DND-41 (cell line): ENCODE data around the gene SMTNL2.
"Not testable (repeated sequence)": the region's sequence is repeated elsewhere in the genome, so short reads cannot be mapped to it uniquely, and the experiment has no call there.

Experiments used
- ATAC-seq: fragments of 200-7000 bp; cut with Tn5 transposase; 3 replicates; pipeline ENCODE4 v1.9.1; 2021; ENCODE audit warnings: low read depth; ENCODE audit not compliant: insufficient read depth
- DNase-seq: peaks from one replicate; pipeline ENCODE4 v3.0.0-alpha.2; 2020
- H2AFZ ChIP-seq: 2 replicates; pipeline ENCODE4 v1.6.0; 2012; ENCODE audit warnings: low read depth, low read length
- H3K27ac ChIP-seq: 2 replicates; pipeline ENCODE4 v1.5.1; 2012; ENCODE audit warnings: low read length, inconsistent platforms
- H3K27me3 ChIP-seq: fragments of 200-600 bp; sonication (generic); 2 replicates; pipeline ENCODE4 v1.6.0; 2012; ENCODE audit warnings: low read length, mild to moderate bottlenecking, inconsistent platforms; ENCODE audit not compliant: insufficient read depth, poor library complexity
- H3K36me3 ChIP-seq: 2 replicates; pipeline ENCODE4 v1.5.1; 2012; ENCODE audit warnings: low read length, inconsistent platforms; ENCODE audit not compliant: insufficient read depth
- H3K4me1 ChIP-seq: 2 replicates; pipeline ENCODE4 v1.5.1; 2012; ENCODE audit warnings: mild to moderate bottlenecking, low read length; ENCODE audit not compliant: insufficient read depth
- H3K4me2 ChIP-seq: 2 replicates; pipeline ENCODE4 v1.6.0; 2012; ENCODE audit warnings: mild to moderate bottlenecking, moderate library complexity, low read length, inconsistent platforms; ENCODE audit not compliant: insufficient read depth
- H3K4me3 ChIP-seq, 2 experiments: fragments of 200-600 bp in 1 of 2; shearing (Covaris generic) in 1 of 2; 2 replicates each; pipeline ENCODE4 v1.5.1; 2012 to 2016; ENCODE audit warnings: inconsistent platforms in 2 of 2, low read length in 2 of 2, mild to moderate bottlenecking in 2 of 2, low read depth in 1 of 2, moderate library complexity in 1 of 2
- H3K79me2 ChIP-seq: 2 replicates; pipeline ENCODE4 v1.6.0; 2012; ENCODE audit warnings: low read length, inconsistent platforms; ENCODE audit not compliant: insufficient read depth
- H3K9ac ChIP-seq: 2 replicates; pipeline ENCODE4 v1.6.0; 2012; ENCODE audit warnings: low read depth, mild to moderate bottlenecking, inconsistent platforms, low read length, moderate library complexity
- H3K9me3 ChIP-seq: 2 replicates; pipeline ENCODE4 v1.5.1; 2012; ENCODE audit warnings: low read length, moderate library complexity, mild to moderate bottlenecking, inconsistent platforms; ENCODE audit not compliant: insufficient read depth, severe bottlenecking
- H4K20me1 ChIP-seq: 2 replicates; pipeline ENCODE4 v1.6.0; 2012; ENCODE audit warnings: low read length; ENCODE audit not compliant: insufficient read depth
- EZH2 ChIP-seq: IDR thresholded peaks from 3 replicates; pipeline ENCODE4 v1.6.1; 2012; ENCODE audit warnings: borderline replicate concordance, low read depth, mild to moderate bottlenecking, moderate library complexity, low read length, inconsistent platforms; ENCODE audit not compliant: severe bottlenecking
- TF ChIP-seq, protein P1 (sequence below): IDR thresholded peaks from 2 replicates; pipeline ENCODE4 v1.5.1; 2012; ENCODE audit warnings: borderline replicate concordance, low read length, moderate library complexity, mild to moderate bottlenecking; ENCODE audit not compliant: poor library complexity, severe bottlenecking; ENCODE audit errors: extremely low read depth

Gene SMTNL2

DNA sequence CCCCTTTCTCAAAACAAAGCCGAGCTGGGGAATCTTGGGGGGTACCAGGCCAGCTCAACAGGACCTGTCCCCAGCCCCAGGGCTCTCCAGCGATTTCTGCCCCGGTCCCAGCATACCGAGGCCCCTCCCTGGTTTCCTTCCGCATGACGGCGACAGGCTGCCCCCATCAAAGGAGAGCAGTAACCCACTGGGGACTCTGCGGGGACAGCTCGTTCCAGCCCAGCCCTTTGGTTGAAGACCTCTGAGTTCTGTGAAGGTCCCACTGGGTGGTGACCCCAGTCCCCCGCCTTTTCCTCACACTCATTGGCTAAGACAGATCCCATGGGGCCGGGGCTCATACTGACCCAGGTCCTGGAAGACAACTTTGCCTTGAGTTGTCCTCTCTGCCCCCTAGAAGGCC, 4.1 kb downstream of the SMTNL2 start:
- Histone ChIP-seq H3K4me1 (no peaks in the 10 kb centered on the region), H3K27me3 (peaks cover 6% of the 10 kb centered on the region), H3K9me3 (no peaks in the 10 kb centered on the region), H4K20me1 (no peaks in the 10 kb centered on the region; the same call in 1 of the 2 replicates), H3K36me3 (no peaks in the 10 kb centered on the region), H3K4me3 (no peak overlapping the region), H2AFZ (no peak overlapping the region), H3K4me2 (no peak overlapping the region), H3K9ac (no peak overlapping the region), H3K79me2 (no peaks in the 10 kb centered on the region), H3K27ac (no peak overlapping the region)
- no peak for TF ChIP-seq EZH2
- TF ChIP-seq, protein P1, sequence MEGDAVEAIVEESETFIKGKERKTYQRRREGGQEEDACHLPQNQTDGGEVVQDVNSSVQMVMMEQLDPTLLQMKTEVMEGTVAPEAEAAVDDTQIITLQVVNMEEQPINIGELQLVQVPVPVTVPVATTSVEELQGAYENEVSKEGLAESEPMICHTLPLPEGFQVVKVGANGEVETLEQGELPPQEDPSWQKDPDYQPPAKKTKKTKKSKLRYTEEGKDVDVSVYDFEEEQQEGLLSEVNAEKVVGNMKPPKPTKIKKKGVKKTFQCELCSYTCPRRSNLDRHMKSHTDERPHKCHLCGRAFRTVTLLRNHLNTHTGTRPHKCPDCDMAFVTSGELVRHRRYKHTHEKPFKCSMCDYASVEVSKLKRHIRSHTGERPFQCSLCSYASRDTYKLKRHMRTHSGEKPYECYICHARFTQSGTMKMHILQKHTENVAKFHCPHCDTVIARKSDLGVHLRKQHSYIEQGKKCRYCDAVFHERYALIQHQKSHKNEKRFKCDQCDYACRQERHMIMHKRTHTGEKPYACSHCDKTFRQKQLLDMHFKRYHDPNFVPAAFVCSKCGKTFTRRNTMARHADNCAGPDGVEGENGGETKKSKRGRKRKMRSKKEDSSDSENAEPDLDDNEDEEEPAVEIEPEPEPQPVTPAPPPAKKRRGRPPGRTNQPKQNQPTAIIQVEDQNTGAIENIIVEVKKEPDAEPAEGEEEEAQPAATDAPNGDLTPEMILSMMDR: no peak
- no peak for ATAC-seq
- DNase-seq: no peak

GRCh38 chr17:4588898-4589625, 4.7 kb downstream of the SMTNL2 start:
- H3K4me3 ChIP-seq: no peak overlapping the region
- H3K36me3 ChIP-seq: no peaks in the 10 kb centered on the region
- no peak for TF ChIP-seq EZH2
- TF ChIP-seq, protein P1: no peak
- H3K4me1 ChIP-seq: no peaks in the 10 kb centered on the region
- H3K79me2 ChIP-seq: no peaks in the 10 kb centered on the region
- no peak for ATAC-seq
- no peaks in the 10 kb centered on the region; the same call in 1 of the 2 replicates for H4K20me1 ChIP-seq
- DNase-seq: no peak
- no peak overlapping the region for H2AFZ ChIP-seq
- H3K27me3 ChIP-seq: peaks cover 6% of the 10 kb centered on the region
- H3K4me2 ChIP-seq: no peak overlapping the region
- H3K9ac ChIP-seq: no peak overlapping the region
- no peak overlapping the region for H3K27ac ChIP-seq
- H3K9me3 ChIP-seq: no peaks in the 10 kb centered on the region

- not testable (repeated sequence) for H3K4me1 ChIP-seq, H3K27ac ChIP-seq, H3K4me3 ChIP-seq, DNase-seq, H2AFZ ChIP-seq, H3K27me3 ChIP-seq, H3K9ac ChIP-seq, H3K36me3 ChIP-seq, H4K20me1 ChIP-seq, ATAC-seq, H3K79me2 ChIP-seq, H3K9me3 ChIP-seq, H3K4me2 ChIP-seq
Observed at GRCh38 chr17:4590042-4590441, 5.7 kb downstream of the SMTNL2 start.

GRCh38 chr17:4590981-4591453, 6.7 kb downstream of the SMTNL2 start:
- H3K9ac ChIP-seq: no peak overlapping the region
- no peaks in the 10 kb centered on the region; the same call in 1 of the 2 replicates for H4K20me1 ChIP-seq
- ATAC-seq (no peak), DNase-seq (no peak)
- TF ChIP-seq EZH2: no peak
- TF ChIP-seq, protein P1: no peak
- peaks cover 6% of the 10 kb centered on the region for H3K27me3 ChIP-seq
- no peaks in the 10 kb centered on the region for H3K36me3 ChIP-seq
- H3K4me1 ChIP-seq: no peaks in the 10 kb centered on the region
- no peak overlapping the region for H3K27ac ChIP-seq
- H3K9me3 ChIP-seq: no peaks in the 10 kb centered on the region
- no peak overlapping the region for H3K4me3 ChIP-seq
- no peaks in the 10 kb centered on the region for H3K79me2 ChIP-seq
- H2AFZ ChIP-seq: no peak overlapping the region
- no peak overlapping the region for H3K4me2 ChIP-seq
